Testis (tissue), 2 donors: ENCODE results near the gene DMD.

Experiments used
- CTCF ChIP-seq, 3 experiments: fragments of 450-650 bp in 2 of 3; fragments of 200-600 bp in 1 of 3; sonication (generic) in 1 of 3; IDR thresholded peaks; one replicate each; pipeline ENCODE4 v1.5.1; 2016 to 2019; ENCODE audit warnings: antibody characterized with exemption in 3 of 3, mild to moderate bottlenecking in 2 of 3, moderate library complexity in 1 of 3
- POLR2A ChIP-seq: fragments of 450-650 bp; IDR thresholded peaks from one replicate; pipeline ENCODE4 v1.6.1; 2017; ENCODE audit warnings: antibody characterized with exemption, mild to moderate bottlenecking, moderate library complexity

DNA sequence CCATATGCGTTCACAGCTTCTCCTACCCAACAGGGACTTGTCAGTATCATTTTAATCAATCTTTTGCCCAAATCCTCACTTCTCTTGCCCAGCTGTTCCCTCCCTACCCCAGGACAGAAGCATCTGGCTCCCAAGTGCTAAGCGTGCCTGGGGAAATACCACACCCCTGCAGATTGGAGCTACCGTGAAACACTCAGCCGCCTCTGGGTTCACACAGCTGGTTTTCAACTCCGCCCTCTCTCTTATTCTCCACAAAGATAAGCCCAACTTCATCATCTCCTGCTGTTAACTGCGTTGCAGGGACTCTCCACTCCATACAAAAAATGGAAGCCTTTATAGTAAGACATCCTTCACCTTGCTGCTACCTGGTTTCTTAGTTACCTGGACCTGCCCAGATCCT, 1992.2 kb downstream of the DMD start:
- TF ChIP-seq CTCF (IDR thresholded peaks at IDR 0.05), result no peak
- TF ChIP-seq POLR2A, result no peak
